Upper lobe of right lung (tissue), 1 donor: ENCODE results near the gene MAPKAP1. TPM values are rescaled to one million over a fixed set of nuclear protein-coding genes. Genes with fewer than 3 reads are reported as not detected.

Source experiments
- ATAC-seq: fragments of 200-7000 bp; cut with Tn5 transposase; one replicate; pipeline ENCODE4 v1.9.1; 2020; ENCODE audit warnings: mild to moderate bottlenecking, moderate library complexity
- DNase-seq: peaks from one replicate; pipeline ENCODE4 v3.0.0-alpha.2; 2020
- H3K27ac ChIP-seq: fragments of 200-600 bp; one replicate; pipeline ENCODE4 v1.8.0; 2022
- H3K27me3 ChIP-seq: fragments of 200-600 bp; one replicate; pipeline ENCODE4 v1.8.0; 2022; ENCODE audit warnings: mild to moderate bottlenecking
- H3K36me3 ChIP-seq: fragments of 200-600 bp; one replicate; pipeline ENCODE4 v1.8.0; 2022
- H3K4me1 ChIP-seq: fragments of 200-600 bp; one replicate; pipeline ENCODE4 v1.8.0; 2022
- H3K4me3 ChIP-seq: fragments of 200-600 bp; one replicate; pipeline ENCODE4 v1.8.0; 2022; ENCODE audit warnings: mild to moderate bottlenecking
- H3K9me3 ChIP-seq: fragments of 200-600 bp; one replicate; pipeline ENCODE4 v1.8.0; 2022
- intact Hi-C: fragments of 100-400 bp; cut with DNase I; formaldehyde crosslinking; loops from one replicate; pipeline ENCODE4 v1.11.0; 2022
- total RNA-seq: library from RNA; stranded (reverse); fragmentation: NEBNext Ultra II Directional; extraction: Animal tissue kit (Norgen Biotek cat#: 25700); gene quantifications from one replicate; pipeline ENCODE4 v1.2.1, GENCODE V29; 2021
- TF ChIP-seq, protein P1 (sequence below): fragments of 200-600 bp; IDR thresholded peaks from one replicate; pipeline ENCODE4 v1.8.0; 2022; ENCODE audit warnings: antibody characterized with exemption
- donor health status: DM: no; HTN: yes; CAD: no; lungs with severe emphysema.

Gene MAPKAP1
- total RNA-seq, 1 donor from 2014 or later, result 76.8 TPM

GRCh38 chr9:125391704-125392103 is 315.3 kb downstream of the MAPKAP1 start:
- H3K36me3 ChIP-seq, result no peaks in the 10 kb centered on the region
- H3K4me3 ChIP-seq, result no peak overlapping the region
- H3K27me3 ChIP-seq, result no peaks in the 10 kb centered on the region
- ATAC-seq (no peak), DNase-seq (no peak)
- no peak overlapping the region for H3K27ac ChIP-seq
- intact Hi-C loops, result no loop called here
- H3K9me3 ChIP-seq, result no peaks in the 10 kb centered on the region
- TF ChIP-seq, protein P1, sequence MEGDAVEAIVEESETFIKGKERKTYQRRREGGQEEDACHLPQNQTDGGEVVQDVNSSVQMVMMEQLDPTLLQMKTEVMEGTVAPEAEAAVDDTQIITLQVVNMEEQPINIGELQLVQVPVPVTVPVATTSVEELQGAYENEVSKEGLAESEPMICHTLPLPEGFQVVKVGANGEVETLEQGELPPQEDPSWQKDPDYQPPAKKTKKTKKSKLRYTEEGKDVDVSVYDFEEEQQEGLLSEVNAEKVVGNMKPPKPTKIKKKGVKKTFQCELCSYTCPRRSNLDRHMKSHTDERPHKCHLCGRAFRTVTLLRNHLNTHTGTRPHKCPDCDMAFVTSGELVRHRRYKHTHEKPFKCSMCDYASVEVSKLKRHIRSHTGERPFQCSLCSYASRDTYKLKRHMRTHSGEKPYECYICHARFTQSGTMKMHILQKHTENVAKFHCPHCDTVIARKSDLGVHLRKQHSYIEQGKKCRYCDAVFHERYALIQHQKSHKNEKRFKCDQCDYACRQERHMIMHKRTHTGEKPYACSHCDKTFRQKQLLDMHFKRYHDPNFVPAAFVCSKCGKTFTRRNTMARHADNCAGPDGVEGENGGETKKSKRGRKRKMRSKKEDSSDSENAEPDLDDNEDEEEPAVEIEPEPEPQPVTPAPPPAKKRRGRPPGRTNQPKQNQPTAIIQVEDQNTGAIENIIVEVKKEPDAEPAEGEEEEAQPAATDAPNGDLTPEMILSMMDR, result no peak
- no peaks in the 10 kb centered on the region for H3K4me1 ChIP-seq

DNA sequence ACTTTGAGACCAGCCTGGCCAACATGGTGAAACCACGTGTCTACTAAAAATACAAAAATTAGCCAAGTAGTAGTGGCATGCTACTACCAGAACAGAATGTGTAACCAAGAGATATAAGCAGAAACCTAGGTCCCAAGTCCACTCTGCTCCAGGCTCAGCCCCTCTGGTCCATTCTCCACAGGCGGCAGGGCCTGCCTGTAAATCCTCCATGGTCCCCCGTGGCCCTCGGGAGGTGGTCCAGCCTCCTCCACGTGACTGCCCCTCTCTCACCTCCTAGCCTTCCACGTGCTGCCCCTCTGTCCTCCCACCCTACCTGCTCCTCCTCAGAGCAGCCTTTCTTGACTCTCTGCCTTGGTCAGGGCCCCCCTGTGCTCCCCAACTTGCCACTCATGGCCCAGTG is 318.0 kb downstream of the MAPKAP1 start:
- no peaks in the 10 kb centered on the region for H3K27me3 ChIP-seq
- H3K27ac ChIP-seq, result no peak overlapping the region
- peak; percentile 27 for ATAC-seq
- DNase-seq, result no peak
- no peak overlapping the region for H3K4me3 ChIP-seq
- H3K9me3 ChIP-seq, result no peaks in the 10 kb centered on the region
- intact Hi-C loops, result no loop called here
- H3K4me1 ChIP-seq, result no peaks in the 10 kb centered on the region
- TF ChIP-seq, protein P1, result no peak
- H3K36me3 ChIP-seq, result no peaks in the 10 kb centered on the region

- no peak for DNase-seq
- no peaks in the 10 kb centered on the region for H3K4me1 ChIP-seq
- no peaks in the 10 kb centered on the region for H3K9me3 ChIP-seq
- peak; percentile 24 for ATAC-seq
- intact Hi-C loops, result no loop called here
- H3K36me3 ChIP-seq, result no peaks in the 10 kb centered on the region
- H3K27ac ChIP-seq, result no peak overlapping the region
- no peaks in the 10 kb centered on the region for H3K27me3 ChIP-seq
- TF ChIP-seq, protein P1, result no peak
- H3K4me3 ChIP-seq, result no peak overlapping the region
Measured at GRCh38 chr9:125387861-125388524, 319.0 kb downstream of the MAPKAP1 start.

Other genes starting within 250 kb of the MAPKAP1 start
- 48.6 TPM for gene PBX3, start 40.2 kb upstream of the MAPKAP1 start, total RNA-seq